ENCODE data around the gene C12orf57.

The C12orf57 gene

GRCh38 chr12:6941267-6941666 is 2.6 kb upstream of the C12orf57 start:
- WGBS, 2 experiments (ENCODE audit: insufficient coverage in 2 of 2) = 96 to 97% methylated on average over 9 to 12 of the region's 12 CpGs
- H3K4me1 ChIP-seq (ENCODE audit: control insufficient read depth, insufficient read depth, low read length, poor library complexity, severe bottlenecking) = peaks cover 38% of the 10 kb centered on the region
- H3K9me3 ChIP-seq (ENCODE audit: control insufficient read depth, low read length) = no peaks in the 10 kb centered on the region
- no peak overlapping the region for H3K4me3 ChIP-seq (ENCODE audit: extremely low read depth, insufficient read depth, low read length, poor library complexity, severe bottlenecking)
- H3K27ac ChIP-seq (ENCODE audit: low read depth, low read length, severe bottlenecking) = peak overlapping the region; percentile 16
- H3K36me3 ChIP-seq (ENCODE audit: control insufficient read depth, insufficient read depth, low read length) = peaks cover 51% of the 10 kb centered on the region

GRCh38 chr12:6941782-6942181 is 2.0 kb upstream of the C12orf57 start:
- peak overlapping the region; percentile 16 for H3K27ac ChIP-seq (ENCODE audit: low read depth, low read length, severe bottlenecking)
- no peaks in the 10 kb centered on the region for H3K9me3 ChIP-seq (ENCODE audit: control insufficient read depth, low read length)
- no peak overlapping the region for H3K4me3 ChIP-seq (ENCODE audit: extremely low read depth, insufficient read depth, low read length, poor library complexity, severe bottlenecking)
- H3K4me1 ChIP-seq (ENCODE audit: control insufficient read depth, insufficient read depth, low read length, poor library complexity, severe bottlenecking) = peaks cover 43% of the 10 kb centered on the region
- H3K36me3 ChIP-seq (ENCODE audit: control insufficient read depth, insufficient read depth, low read length) = peaks cover 46% of the 10 kb centered on the region
- WGBS, 2 experiments (ENCODE audit: insufficient coverage in 2 of 2) = 100% methylated on average over 1 of the region's 12 CpGs; no CpG with 5 or more reads in 1 of the 2 experiments

- no peak overlapping the region for H3K4me3 ChIP-seq (ENCODE audit: extremely low read depth, insufficient read depth, low read length, poor library complexity, severe bottlenecking)
- H3K9me3 ChIP-seq (ENCODE audit: control insufficient read depth, low read length) = no peaks in the 10 kb centered on the region
- peaks cover 40% of the 10 kb centered on the region for H3K36me3 ChIP-seq (ENCODE audit: control insufficient read depth, insufficient read depth, low read length)
- peaks cover 42% of the 10 kb centered on the region for H3K4me1 ChIP-seq (ENCODE audit: control insufficient read depth, insufficient read depth, low read length, poor library complexity, severe bottlenecking)
- H3K27ac ChIP-seq (ENCODE audit: low read depth, low read length, severe bottlenecking) = peak overlapping the region; percentile 100
- 92 to 98% methylated on average over 6 to 11 of the region's 11 CpGs for WGBS, 2 experiments (ENCODE audit: insufficient coverage in 2 of 2)
Observed at GRCh38 chr12:6942331-6942665, 1.5 kb upstream of the C12orf57 start.

- Histone ChIP-seq H3K4me3 (ENCODE audit: extremely low read depth, insufficient read depth, low read length, poor library complexity, severe bottlenecking) (peak overlapping the region; percentile 50), H3K36me3 (ENCODE audit: control insufficient read depth, insufficient read depth, low read length) (peaks cover 37% of the 10 kb centered on the region), H3K27ac (ENCODE audit: low read depth, low read length, severe bottlenecking) (peak overlapping the region; percentile 100), H3K9me3 (ENCODE audit: control insufficient read depth, low read length) (no peaks in the 10 kb centered on the region), H3K4me1 (ENCODE audit: control insufficient read depth, insufficient read depth, low read length, poor library complexity, severe bottlenecking) (peaks cover 40% of the 10 kb centered on the region)
- 1 to 7% methylated on average over 7 to 8 of the region's 13 CpGs for WGBS, 2 experiments (ENCODE audit: insufficient coverage in 2 of 2)
Observed at GRCh38 chr12:6943389-6943721, 467 bp upstream of the C12orf57 start.

GRCh38 chr12:6944381-6945186 is 762 bp downstream of the C12orf57 start:
- Histone ChIP-seq H3K9me3 (ENCODE audit: control insufficient read depth, low read length) (no peaks in the 10 kb centered on the region), H3K36me3 (ENCODE audit: control insufficient read depth, insufficient read depth, low read length) (peaks cover 25% of the 10 kb centered on the region)
- 0% methylated on average over 28 to 34 of the region's 48 CpGs for WGBS, 2 experiments (ENCODE audit: insufficient coverage in 2 of 2)

GRCh38 chr12:6945613-6946012 is 1.8 kb downstream of the C12orf57 start:
- WGBS, 2 experiments (ENCODE audit: insufficient coverage in 2 of 2) = 91 to 95% methylated on average over 11 of the region's 11 CpGs
- Histone ChIP-seq H3K36me3 (ENCODE audit: control insufficient read depth, insufficient read depth, low read length) (peaks cover 15% of the 10 kb centered on the region), H3K27ac (ENCODE audit: low read depth, low read length, severe bottlenecking) (no peak overlapping the region), H3K9me3 (ENCODE audit: control insufficient read depth, low read length) (no peaks in the 10 kb centered on the region), H3K4me3 (ENCODE audit: extremely low read depth, insufficient read depth, low read length, poor library complexity, severe bottlenecking) (no peak overlapping the region), H3K4me1 (ENCODE audit: control insufficient read depth, insufficient read depth, low read length, poor library complexity, severe bottlenecking) (peaks cover 41% of the 10 kb centered on the region)

More at GRCh38 chr12:6944381-6945186, 762 bp downstream of the C12orf57 start:
- peak overlapping the region; percentile 50 for H3K4me3 ChIP-seq (ENCODE audit: extremely low read depth, insufficient read depth, low read length, poor library complexity, severe bottlenecking)
- H3K4me1 ChIP-seq (ENCODE audit: control insufficient read depth, insufficient read depth, low read length, poor library complexity, severe bottlenecking) = peaks cover 40% of the 10 kb centered on the region
- peak overlapping the region; percentile 100 for H3K27ac ChIP-seq (ENCODE audit: low read depth, low read length, severe bottlenecking)

- Histone ChIP-seq H3K4me3 (ENCODE audit: extremely low read depth, insufficient read depth, low read length, poor library complexity, severe bottlenecking) (peak overlapping the region; percentile 32), H3K27ac (ENCODE audit: low read depth, low read length, severe bottlenecking) (no peak overlapping the region), H3K36me3 (ENCODE audit: control insufficient read depth, insufficient read depth, low read length) (peaks cover 11% of the 10 kb centered on the region), H3K9me3 (ENCODE audit: control insufficient read depth, low read length) (no peaks in the 10 kb centered on the region), H3K4me1 (ENCODE audit: control insufficient read depth, insufficient read depth, low read length, poor library complexity, severe bottlenecking) (peaks cover 46% of the 10 kb centered on the region)
- WGBS, 2 experiments (ENCODE audit: insufficient coverage in 2 of 2) = 18 to 20% methylated on average over 21 to 28 of the region's 32 CpGs
Observed at GRCh38 chr12:6946033-6946919, 2.5 kb downstream of the C12orf57 start.

GRCh38 chr12:6946920-6947374 is 3.1 kb downstream of the C12orf57 start:
- Histone ChIP-seq H3K9me3 (ENCODE audit: control insufficient read depth, low read length) (no peaks in the 10 kb centered on the region), H3K36me3 (ENCODE audit: control insufficient read depth, insufficient read depth, low read length) (peaks cover 4% of the 10 kb centered on the region), H3K27ac (ENCODE audit: low read depth, low read length, severe bottlenecking) (no peak overlapping the region), H3K4me1 (ENCODE audit: control insufficient read depth, insufficient read depth, low read length, poor library complexity, severe bottlenecking) (peaks cover 48% of the 10 kb centered on the region), H3K4me3 (ENCODE audit: extremely low read depth, insufficient read depth, low read length, poor library complexity, severe bottlenecking) (peak overlapping the region; percentile 32)
- WGBS, 2 experiments (ENCODE audit: insufficient coverage in 2 of 2) = 73 to 78% methylated on average over 7 to 8 of the region's 8 CpGs

- Histone ChIP-seq H3K36me3 (ENCODE audit: control insufficient read depth, insufficient read depth, low read length) (no peaks in the 10 kb centered on the region), H3K4me3 (ENCODE audit: extremely low read depth, insufficient read depth, low read length, poor library complexity, severe bottlenecking) (no peak overlapping the region), H3K9me3 (ENCODE audit: control insufficient read depth, low read length) (no peaks in the 10 kb centered on the region), H3K27ac (ENCODE audit: low read depth, low read length, severe bottlenecking) (no peak overlapping the region), H3K4me1 (ENCODE audit: control insufficient read depth, insufficient read depth, low read length, poor library complexity, severe bottlenecking) (peaks cover 48% of the 10 kb centered on the region)
- WGBS, 2 experiments (ENCODE audit: insufficient coverage in 2 of 2) = 98 to 100% methylated on average over 7 to 8 of the region's 8 CpGs
Observed at GRCh38 chr12:6947615-6948014, 3.8 kb downstream of the C12orf57 start.

GRCh38 chr12:6948873-6949594 is 5.2 kb downstream of the C12orf57 start:
- 92 to 93% methylated on average over 9 to 10 of the region's 15 CpGs for WGBS, 2 experiments (ENCODE audit: insufficient coverage in 2 of 2)
- no peak overlapping the region for H3K27ac ChIP-seq (ENCODE audit: low read depth, low read length, severe bottlenecking)
- no peaks in the 10 kb centered on the region for H3K36me3 ChIP-seq (ENCODE audit: control insufficient read depth, insufficient read depth, low read length)
- H3K4me1 ChIP-seq (ENCODE audit: control insufficient read depth, insufficient read depth, low read length, poor library complexity, severe bottlenecking) = peaks cover 55% of the 10 kb centered on the region
- no peak overlapping the region for H3K4me3 ChIP-seq (ENCODE audit: extremely low read depth, insufficient read depth, low read length, poor library complexity, severe bottlenecking)
- H3K9me3 ChIP-seq (ENCODE audit: control insufficient read depth, low read length) = no peaks in the 10 kb centered on the region
